OCI-LY3 (cell line): ENCODE data around the gene TNRC18.

Source experiments
- H2AFZ ChIP-seq: fragments of 200-600, 300-600 bp; shearing (Covaris generic); 2 replicates; pipeline ENCODE4 v1.6.0; 2014; ENCODE audit warnings: antibody characterized with exemption, low read depth, low read length
- H3K27ac ChIP-seq: fragments of 200-600, 300-600 bp; sonication (generic); 2 replicates; pipeline ENCODE4 v1.5.1; 2014; ENCODE audit warnings: mild to moderate bottlenecking, low read length, moderate library complexity, mixed read lengths
- H3K27me3 ChIP-seq: fragments of 200-600, 300-600 bp; sonication (generic); 2 replicates; pipeline ENCODE4 v1.6.1; 2014; ENCODE audit warnings: low read depth, low read length, mixed read lengths
- H3K36me3 ChIP-seq: fragments of 200-600, 300-600 bp; sonication (generic); replicated peaks from 2 replicates; pipeline ENCODE3; 2014; ENCODE audit warnings: low read depth, low read length, mixed read lengths
- H3K4me1 ChIP-seq: fragments of 300-600, 200-600 bp; sonication (generic); 2 replicates; pipeline ENCODE4 v1.6.1; 2014; ENCODE audit warnings: low read length, mixed read lengths
- H3K4me2 ChIP-seq: fragments of 200-600, 300-600 bp; sonication (generic); 2 replicates; pipeline ENCODE4 v1.6.1; 2014; ENCODE audit warnings: low read length, mixed read lengths
- H3K4me3 ChIP-seq: fragments of 300-600, 200-600 bp; sonication (generic); 2 replicates; pipeline ENCODE4 v1.5.1; 2014; ENCODE audit warnings: antibody characterized with exemption, mild to moderate bottlenecking, low read length, moderate library complexity
- H3K79me2 ChIP-seq: fragments of 300-600, 200-600 bp; shearing (Covaris generic); 2 replicates; pipeline ENCODE4 v1.6.1; 2014; ENCODE audit warnings: mild to moderate bottlenecking, low read length, mixed read lengths
- H3K9ac ChIP-seq: fragments of 300-600, 200-600 bp; shearing (Covaris generic); 2 replicates; pipeline ENCODE4 v1.6.0; 2014; ENCODE audit warnings: mild to moderate bottlenecking, low read length, moderate library complexity
- H3K9me3 ChIP-seq: fragments of 200-600, 300-600 bp; shearing (Covaris generic); 2 replicates; pipeline ENCODE4 v1.6.1; 2014; ENCODE audit warnings: low read length, mixed read lengths; ENCODE audit not compliant: insufficient read depth
- H4K20me1 ChIP-seq: fragments of 200-600, 300-600 bp; sonication (generic); 2 replicates; pipeline ENCODE4 v1.6.1; 2016; ENCODE audit warnings: low read length, mixed read lengths; ENCODE audit not compliant: insufficient read depth
- EZH2phosphoT487 ChIP-seq: fragments of 200-600 bp; shearing (Covaris generic); IDR thresholded peaks from 2 replicates; pipeline ENCODE4 v1.6.1; 2018; ENCODE audit warnings: antibody characterized with exemption, mixed run types, low read depth
- TF ChIP-seq, protein P1 (sequence below): fragments of 200-600, 300-600 bp; sonication (generic); IDR thresholded peaks from 2 replicates; pipeline ENCODE4 v1.5.1; 2014; ENCODE audit warnings: antibody characterized with exemption, low read length, low read depth

TNRC18 gene

DNA sequence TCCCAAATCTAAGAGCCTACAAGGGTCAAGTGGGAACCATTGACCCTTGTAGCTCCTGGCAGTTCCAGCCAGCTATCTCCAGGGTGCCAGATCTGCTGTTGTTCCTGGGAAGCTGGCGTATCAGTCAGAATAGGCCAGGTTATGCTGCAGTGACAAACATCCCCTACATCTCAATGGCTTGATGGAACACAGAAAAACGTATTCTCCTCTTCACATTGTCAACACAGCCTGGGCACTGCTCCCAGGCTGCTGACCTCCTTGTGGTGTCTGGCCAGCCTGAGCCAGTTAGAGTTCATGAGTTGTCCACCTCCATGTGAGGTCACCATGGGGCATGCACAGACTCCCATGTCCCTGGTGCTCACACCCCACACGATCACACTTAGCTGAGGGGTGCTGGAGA, 9.5 kb upstream of the TNRC18 start:
- Histone ChIP-seq H2AFZ (no peak overlapping the region), H3K4me3 (no peak overlapping the region), H3K79me2 (no peaks in the 10 kb centered on the region), H3K9ac (no peak overlapping the region), H3K9me3 (no peaks in the 10 kb centered on the region), H3K4me2 (no peak overlapping the region), H3K4me1 (peaks cover 11% of the 10 kb centered on the region), H3K27ac (no peak overlapping the region), H4K20me1 (no peaks in the 10 kb centered on the region), H3K27me3 (peaks cover 23% of the 10 kb centered on the region), H3K36me3 (no peaks in the 10 kb centered on the region)
- TF ChIP-seq, protein P1, sequence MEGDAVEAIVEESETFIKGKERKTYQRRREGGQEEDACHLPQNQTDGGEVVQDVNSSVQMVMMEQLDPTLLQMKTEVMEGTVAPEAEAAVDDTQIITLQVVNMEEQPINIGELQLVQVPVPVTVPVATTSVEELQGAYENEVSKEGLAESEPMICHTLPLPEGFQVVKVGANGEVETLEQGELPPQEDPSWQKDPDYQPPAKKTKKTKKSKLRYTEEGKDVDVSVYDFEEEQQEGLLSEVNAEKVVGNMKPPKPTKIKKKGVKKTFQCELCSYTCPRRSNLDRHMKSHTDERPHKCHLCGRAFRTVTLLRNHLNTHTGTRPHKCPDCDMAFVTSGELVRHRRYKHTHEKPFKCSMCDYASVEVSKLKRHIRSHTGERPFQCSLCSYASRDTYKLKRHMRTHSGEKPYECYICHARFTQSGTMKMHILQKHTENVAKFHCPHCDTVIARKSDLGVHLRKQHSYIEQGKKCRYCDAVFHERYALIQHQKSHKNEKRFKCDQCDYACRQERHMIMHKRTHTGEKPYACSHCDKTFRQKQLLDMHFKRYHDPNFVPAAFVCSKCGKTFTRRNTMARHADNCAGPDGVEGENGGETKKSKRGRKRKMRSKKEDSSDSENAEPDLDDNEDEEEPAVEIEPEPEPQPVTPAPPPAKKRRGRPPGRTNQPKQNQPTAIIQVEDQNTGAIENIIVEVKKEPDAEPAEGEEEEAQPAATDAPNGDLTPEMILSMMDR: no peak

DNA sequence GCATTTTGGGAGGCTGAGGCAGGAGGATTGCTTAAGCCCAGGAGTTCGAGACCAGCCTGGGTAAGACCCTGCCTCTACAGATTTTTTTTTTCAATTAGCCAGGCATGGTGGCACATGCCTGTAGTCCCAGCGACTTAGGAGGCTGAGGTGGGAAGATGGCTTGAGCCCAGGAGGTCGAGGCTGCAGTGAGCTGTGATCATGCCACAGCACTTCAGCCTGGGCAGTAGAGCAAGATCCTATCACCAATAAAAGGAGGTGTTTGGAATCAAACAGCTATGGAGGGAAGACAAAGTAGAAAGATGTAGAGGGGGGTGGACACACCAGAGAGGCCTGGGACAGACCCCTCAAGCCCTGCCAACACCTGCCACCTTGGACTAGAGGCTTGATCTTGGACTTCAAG, 9.1 kb upstream of the TNRC18 start:
- H3K27me3 ChIP-seq: peaks cover 19% of the 10 kb centered on the region
- H3K9me3 ChIP-seq: no peaks in the 10 kb centered on the region
- no peaks in the 10 kb centered on the region for H3K36me3 ChIP-seq
- no peak overlapping the region for H3K9ac ChIP-seq
- no peak overlapping the region for H2AFZ ChIP-seq
- no peak for TF ChIP-seq EZH2phosphoT487
- TF ChIP-seq, protein P1: no peak
- H4K20me1 ChIP-seq: no peaks in the 10 kb centered on the region
- H3K4me1 ChIP-seq: peaks cover 11% of the 10 kb centered on the region
- H3K4me2 ChIP-seq: no peak overlapping the region
- no peak overlapping the region for H3K27ac ChIP-seq
- H3K79me2 ChIP-seq: no peaks in the 10 kb centered on the region
- H3K4me3 ChIP-seq: no peak overlapping the region

DNA sequence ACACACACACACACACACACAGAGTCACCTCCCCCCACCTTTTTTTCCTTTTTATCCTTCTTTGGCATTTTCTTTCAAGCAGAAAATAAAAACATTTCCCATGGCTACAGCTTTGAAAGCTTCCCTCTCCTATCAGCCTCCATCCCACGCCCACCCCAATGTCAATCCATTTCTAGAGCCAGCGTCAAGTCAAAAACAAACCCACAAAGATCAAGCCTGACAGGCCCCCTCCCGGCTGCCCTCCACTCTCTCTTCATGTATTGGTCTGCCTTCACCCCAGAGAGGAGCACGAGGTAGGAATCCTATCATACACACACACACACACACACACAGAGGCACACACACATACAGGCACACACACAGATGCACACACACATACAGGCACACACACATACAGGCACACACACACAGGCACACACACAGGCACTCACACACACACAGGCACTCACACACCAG, 8.0 kb upstream of the TNRC18 start:
- Histone ChIP-seq H3K9ac (no peak overlapping the region), H3K36me3 (no peaks in the 10 kb centered on the region), H4K20me1 (no peaks in the 10 kb centered on the region), H3K27ac (no peak overlapping the region), H3K27me3 (peaks cover 15% of the 10 kb centered on the region), H3K4me3 (no peak overlapping the region), H2AFZ (no peak overlapping the region), H3K4me1 (peaks cover 11% of the 10 kb centered on the region), H3K79me2 (no peaks in the 10 kb centered on the region), H3K4me2 (no peak overlapping the region), H3K9me3 (no peaks in the 10 kb centered on the region)
- TF ChIP-seq, protein P1: no peak
- TF ChIP-seq EZH2phosphoT487: no peak

DNA sequence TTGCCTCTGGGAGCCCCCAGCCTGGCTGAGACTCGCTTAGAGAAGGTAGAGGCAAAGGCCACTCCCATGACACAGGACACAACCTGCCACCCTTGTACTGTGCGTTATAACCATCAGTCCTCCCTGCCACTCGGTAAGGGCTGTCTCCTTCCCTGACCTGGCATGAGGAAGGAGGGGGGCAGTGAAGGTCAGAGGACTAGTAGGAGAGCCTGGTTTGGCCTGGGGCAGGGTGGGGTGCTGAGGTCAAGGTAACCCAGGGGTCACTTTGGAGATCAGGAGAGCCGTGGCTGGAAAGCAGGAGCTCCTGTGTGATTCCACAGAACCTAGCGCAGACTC, 6.9 kb upstream of the TNRC18 start:
- H3K27ac ChIP-seq: no peak overlapping the region
- H3K27me3 ChIP-seq: peaks cover 12% of the 10 kb centered on the region
- no peaks in the 10 kb centered on the region for H3K79me2 ChIP-seq
- no peak overlapping the region for H3K9ac ChIP-seq
- H2AFZ ChIP-seq: no peak overlapping the region
- TF ChIP-seq, protein P1: no peak
- TF ChIP-seq EZH2phosphoT487: no peak
- H3K36me3 ChIP-seq: no peaks in the 10 kb centered on the region
- H3K4me3 ChIP-seq: no peak overlapping the region
- peaks cover 5% of the 10 kb centered on the region for H3K4me1 ChIP-seq
- no peak overlapping the region for H3K4me2 ChIP-seq
- H4K20me1 ChIP-seq: no peaks in the 10 kb centered on the region
- H3K9me3 ChIP-seq: no peaks in the 10 kb centered on the region
